ENCODE measurements around the gene ECI1. TPM values are rescaled to one million over a fixed set of nuclear protein-coding genes. Genes with fewer than 3 reads are reported as not detected.
A peak's percentile ranks its signal among the peaks of the same experiment; 100 is the strongest.
"Not testable (repeated sequence)": the region's sequence is repeated elsewhere in the genome, so short reads cannot be mapped to it uniquely, and the experiment has no call there.

The ECI1 gene
- total RNA-seq, 1 experiment from 2014 or later: 71.7 TPM

- Histone ChIP-seq H3K4me3 (ENCODE audit: low read length) (no peak overlapping the region), H3K79me2 (ENCODE audit: low read length) (no peaks in the 10 kb centered on the region), H3K9me2 (replicated peaks; ENCODE audit: low read length) (no peaks in the 10 kb centered on the region), H3K4me1 (ENCODE audit: insufficient read depth, low read length) (peaks cover 7% of the 10 kb centered on the region; the same call in 1 of the 2 replicates), H3K36me3 (ENCODE audit: low read depth, low read length) (peaks cover 7% of the 10 kb centered on the region; the same call in 1 of the 2 replicates), H3F3A (ENCODE audit: low read length, unreplicated experiment) (no peaks in the 10 kb centered on the region), H2AFZ (ENCODE audit: low read length) (no peak overlapping the region), H4K20me1 (ENCODE audit: low read length) (no peaks in the 10 kb centered on the region), H3K27me3 (ENCODE audit: low read length) (no peaks in the 10 kb centered on the region), H3K27ac (ENCODE audit: low read length) (no peak overlapping the region), H3K9ac (ENCODE audit: low read length) (no peak overlapping the region), H3K9me3 (ENCODE audit: low read length) (no peaks in the 10 kb centered on the region), H3K4me2 (ENCODE audit: low read length) (no peak overlapping the region)
- ChIA-PET POLR2A (ENCODE audit: unreplicated experiment) (no interaction called here), CTCF (no interaction called here)
- no peak for TF ChIP-seq EZH2 (IDR thresholded peaks at IDR 0.05; ENCODE audit: low read length, unreplicated experiment)
- TF ChIP-seq CTCF (conservative IDR thresholded peaks at IDR 0.05; ENCODE audit: low read depth, low read length): 0 out of 2 replicates have a peak, but pooled peaks have one; percentile 11
- no peak for ATAC-seq
- no TSS peak for BruUV-seq (replicated peaks)
- DNase-seq: no peak
- intact Hi-C loops (cut with micrococcal nuclease): no loop called here
Measured at GRCh38 chr16:2243031-2243528, 8.3 kb downstream of the ECI1 start.

- Histone ChIP-seq H3K27ac (ENCODE audit: low read length) (no peak overlapping the region), H3K79me2 (ENCODE audit: low read length) (no peaks in the 10 kb centered on the region), H4K20me1 (ENCODE audit: low read length) (no peaks in the 10 kb centered on the region), H3K4me2 (ENCODE audit: low read length) (no peak overlapping the region), H3K9me2 (replicated peaks; ENCODE audit: low read length) (no peaks in the 10 kb centered on the region), H3K4me1 (ENCODE audit: insufficient read depth, low read length) (peaks cover 7% of the 10 kb centered on the region; the same call in 1 of the 2 replicates), H2AFZ (ENCODE audit: low read length) (no peak overlapping the region), H3F3A (ENCODE audit: low read length, unreplicated experiment) (no peaks in the 10 kb centered on the region), H3K4me3 (ENCODE audit: low read length) (no peak overlapping the region), H3K9me3 (ENCODE audit: low read length) (no peaks in the 10 kb centered on the region), H3K9ac (ENCODE audit: low read length) (no peak overlapping the region), H3K36me3 (ENCODE audit: low read depth, low read length) (peaks cover 7% of the 10 kb centered on the region; the same call in 1 of the 2 replicates), H3K27me3 (ENCODE audit: low read length) (no peaks in the 10 kb centered on the region)
- DNase-seq (no peak), ATAC-seq (no peak)
- intact Hi-C loops (cut with micrococcal nuclease): no loop called here
- TF ChIP-seq EZH2 (IDR thresholded peaks at IDR 0.05; ENCODE audit: low read length, unreplicated experiment) (no peak), CTCF (conservative IDR thresholded peaks at IDR 0.05; ENCODE audit: low read depth, low read length) (no peak), EZH2phosphoT487 (IDR thresholded peaks at IDR 0.05; ENCODE audit: borderline replicate concordance, low read length) (no peak)
- BruUV-seq (replicated peaks): no TSS peak
- ChIA-PET CTCF (no interaction called here), POLR2A (ENCODE audit: unreplicated experiment) (no interaction called here)
Measured at GRCh38 chr16:2242598-2242997, 8.8 kb downstream of the ECI1 start.

GRCh38 chr16:2240331-2240730, 11.1 kb downstream of the ECI1 start:
- CTCF ChIA-PET; H3K4me2 ChIP-seq (ENCODE audit: low read length): not testable (repeated sequence)

More at GRCh38 chr16:2240331-2240730, 11.1 kb downstream of the ECI1 start:
- H3K79me2 ChIP-seq (ENCODE audit: low read length); H3K4me3 ChIP-seq (ENCODE audit: low read length); H3K4me1 ChIP-seq (ENCODE audit: insufficient read depth, low read length); H3K9me3 ChIP-seq (ENCODE audit: low read length); H3K36me3 ChIP-seq (ENCODE audit: low read depth, low read length); H4K20me1 ChIP-seq (ENCODE audit: low read length); BruUV-seq (replicated peaks); POLR2A ChIA-PET (ENCODE audit: unreplicated experiment); H3K27ac ChIP-seq (ENCODE audit: low read length); DNase-seq; intact Hi-C loops (cut with micrococcal nuclease); H3K9me2 ChIP-seq (replicated peaks; ENCODE audit: low read length); H3K27me3 ChIP-seq (ENCODE audit: low read length); H2AFZ ChIP-seq (ENCODE audit: low read length); H3K9ac ChIP-seq (ENCODE audit: low read length); H3F3A ChIP-seq (ENCODE audit: low read length, unreplicated experiment); ATAC-seq: not testable (repeated sequence)
